RWPE2 (cell line): ENCODE measurements around the gene MCM7.

ENCODE experiments used
- ATAC-seq: fragments of 200-7000 bp; cut with Tn5 transposase; 3 replicates; pipeline ENCODE4 v1.9.1; 2021; ENCODE audit warnings: low read depth
- DNase-seq: peaks from one replicate; pipeline ENCODE4 v3.0.0-alpha.2; 2020; ENCODE audit warnings: low spot score
- H3K27ac ChIP-seq: fragments of 450-650 bp; 2 replicates; pipeline ENCODE4 v1.5.1; 2017; ENCODE audit warnings: mild to moderate bottlenecking; ENCODE audit not compliant: poor library complexity, severe bottlenecking
- H3K27me3 ChIP-seq: fragments of 250-450 bp; sonication (Bioruptor Pico); 2 replicates; pipeline ENCODE4 v1.5.1; 2021; ENCODE audit warnings: mild to moderate bottlenecking, moderate library complexity; ENCODE audit not compliant: insufficient read depth, poor library complexity, severe bottlenecking
- H3K36me3 ChIP-seq: fragments of 250-450 bp; sonication (Bioruptor Pico); 2 replicates; pipeline ENCODE4 v1.5.1; 2020; ENCODE audit warnings: low read depth, mild to moderate bottlenecking, moderate library complexity
- H3K4me1 ChIP-seq: fragments of 250-450 bp; sonication (Bioruptor Pico); 2 replicates; pipeline ENCODE4 v1.5.1; 2021; ENCODE audit warnings: mild to moderate bottlenecking, moderate library complexity; ENCODE audit not compliant: insufficient read depth, poor library complexity, severe bottlenecking
- H3K4me3 ChIP-seq: fragments of 250-450 bp; sonication (Bioruptor Pico); 2 replicates; pipeline ENCODE4 v1.5.1; 2021; ENCODE audit warnings: mild to moderate bottlenecking, moderate library complexity; ENCODE audit not compliant: severe bottlenecking
- H3K9me3 ChIP-seq: fragments of 250-450 bp; sonication (Bioruptor Pico); 2 replicates; pipeline ENCODE4 v1.5.1; 2021; ENCODE audit warnings: mild to moderate bottlenecking, moderate library complexity; ENCODE audit not compliant: severe bottlenecking
- CTCF ChIP-seq: fragments of 450-650 bp; IDR thresholded peaks from one replicate; pipeline ENCODE4 v1.5.1; 2017; ENCODE audit warnings: mild to moderate bottlenecking, moderate library complexity; ENCODE audit not compliant: poor library complexity, severe bottlenecking

Gene MCM7

GRCh38 chr7:100111914-100112313 is 10.7 kb upstream of the MCM7 start:
- TF ChIP-seq CTCF: no peak
- H3K27ac ChIP-seq: no peak overlapping the region
- H3K4me1 ChIP-seq: no peaks in the 10 kb centered on the region
- DNase-seq: no peak
- ATAC-seq: no peak
- no peaks in the 10 kb centered on the region for H3K27me3 ChIP-seq
- peaks cover 65% of the 10 kb centered on the region for H3K36me3 ChIP-seq
- H3K4me3 ChIP-seq: no peak overlapping the region
- no peaks in the 10 kb centered on the region for H3K9me3 ChIP-seq

- ATAC-seq (no peak), DNase-seq (no peak)
- Histone ChIP-seq H3K27me3 (no peaks in the 10 kb centered on the region), H3K4me1 (no peaks in the 10 kb centered on the region), H3K36me3 (peaks cover 69% of the 10 kb centered on the region), H3K4me3 (no peak overlapping the region), H3K9me3 (no peaks in the 10 kb centered on the region), H3K27ac (no peak overlapping the region)
- TF ChIP-seq CTCF: no peak
Measured at GRCh38 chr7:100111156-100111555, 10.0 kb upstream of the MCM7 start.

GRCh38 chr7:100109521-100110163 is 8.4 kb upstream of the MCM7 start:
- ATAC-seq: no peak
- DNase-seq: no peak
- no peak for TF ChIP-seq CTCF
- Histone ChIP-seq H3K36me3 (peaks cover 74% of the 10 kb centered on the region), H3K27me3 (no peaks in the 10 kb centered on the region), H3K27ac (no peak overlapping the region), H3K4me3 (no peak overlapping the region), H3K9me3 (no peaks in the 10 kb centered on the region), H3K4me1 (no peaks in the 10 kb centered on the region)

GRCh38 chr7:100107890-100108289 is 6.7 kb upstream of the MCM7 start:
- ATAC-seq (no peak), DNase-seq (no peak)
- H3K27me3 ChIP-seq: no peaks in the 10 kb centered on the region
- H3K36me3 ChIP-seq: peaks cover 63% of the 10 kb centered on the region
- H3K9me3 ChIP-seq: no peaks in the 10 kb centered on the region
- no peak overlapping the region for H3K27ac ChIP-seq
- H3K4me1 ChIP-seq: no peaks in the 10 kb centered on the region
- H3K4me3 ChIP-seq: no peak overlapping the region
- TF ChIP-seq CTCF: no peak

GRCh38 chr7:100107125-100107737 is 6.0 kb upstream of the MCM7 start:
- no peaks in the 10 kb centered on the region for H3K9me3 ChIP-seq
- DNase-seq (no peak), ATAC-seq (no peak)
- peaks cover 56% of the 10 kb centered on the region for H3K36me3 ChIP-seq
- H3K27ac ChIP-seq: no peak overlapping the region
- TF ChIP-seq CTCF: no peak
- no peaks in the 10 kb centered on the region for H3K4me1 ChIP-seq
- H3K27me3 ChIP-seq: no peaks in the 10 kb centered on the region
- no peak overlapping the region for H3K4me3 ChIP-seq
